HL-60 (cell line): ENCODE data around the gene HSBP1L1.

ENCODE experiments used
- DNase-seq, 2 experiments: peaks; one replicate each; pipeline ENCODE4 v3.0.0-alpha.2; 2010 to 2020; ENCODE audit warnings: low read depth in 1 of 2, low spot score in 1 of 2
- H3K27ac ChIP-seq: fragments of 250-450 bp; sonication (Bioruptor Pico); replicated peaks from 2 replicates; pipeline ENCODE4 v1.5.1; 2020; ENCODE audit warnings: mild to moderate bottlenecking, moderate library complexity
- H3K27me3 ChIP-seq: fragments of 250-450 bp; sonication (Bioruptor Pico); 2 replicates; pipeline ENCODE4 v1.5.1; 2021; ENCODE audit warnings: mild to moderate bottlenecking, moderate library complexity; ENCODE audit not compliant: insufficient read depth, poor library complexity, severe bottlenecking
- H3K4me3 ChIP-seq: replicated peaks from 2 replicates; pipeline ENCODE4 v1.5.1; 2011; ENCODE audit warnings: mild to moderate bottlenecking, control low read depth, low read length; ENCODE audit not compliant: insufficient read depth
- CTCF ChIP-seq: IDR thresholded peaks from one replicate; pipeline ENCODE4 v1.5.1; 2011; ENCODE audit warnings: low read length, control low read depth, inconsistent platforms; ENCODE audit not compliant: insufficient read depth
- GABPA ChIP-seq: IDR thresholded peaks from 2 replicates; pipeline ENCODE4 v1.6.1; 2012; ENCODE audit warnings: low read depth
- POLR2AphosphoS5 ChIP-seq: IDR thresholded peaks from 2 replicates; pipeline ENCODE4 v1.6.1; 2012; ENCODE audit warnings: low read depth
- SPI1 ChIP-seq: IDR thresholded peaks from 2 replicates; pipeline ENCODE4 v1.6.1; 2012; ENCODE audit warnings: low read depth, mild to moderate bottlenecking, borderline replicate concordance
- TF ChIP-seq, protein P1 (sequence below): IDR thresholded peaks from 2 replicates; pipeline ENCODE4 v1.6.1; 2012; ENCODE audit warnings: low read depth; ENCODE audit not compliant: insufficient replicate concordance

Gene HSBP1L1

DNA sequence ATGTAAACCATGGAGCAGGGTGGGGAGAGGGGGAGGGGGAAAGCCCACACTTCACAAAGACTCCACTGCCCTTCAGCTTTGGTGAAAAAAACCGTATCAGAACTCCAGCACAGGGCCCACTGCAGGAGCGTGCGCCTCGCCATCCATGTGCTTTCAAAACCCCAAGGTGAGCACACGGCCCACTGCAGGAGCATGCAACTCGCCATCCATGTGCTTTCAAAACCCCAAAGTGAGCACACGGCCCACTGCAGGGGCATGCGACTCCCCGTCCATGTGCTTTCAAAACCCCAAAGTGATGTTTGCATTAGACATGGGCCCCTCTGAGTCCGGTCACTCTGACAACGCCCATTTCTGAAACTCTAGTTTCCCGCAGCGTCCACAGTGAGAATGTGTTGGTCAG is 16.1 kb downstream of the HSBP1L1 start:
- Histone ChIP-seq H3K27me3 (no peaks in the 10 kb centered on the region), H3K27ac (no peak overlapping the region), H3K4me3 (no peak overlapping the region)
- DNase-seq, result no peak
- TF ChIP-seq GABPA (no peak), POLR2AphosphoS5 (no peak), SPI1 (no peak), CTCF (no peak)
- TF ChIP-seq, protein P1, sequence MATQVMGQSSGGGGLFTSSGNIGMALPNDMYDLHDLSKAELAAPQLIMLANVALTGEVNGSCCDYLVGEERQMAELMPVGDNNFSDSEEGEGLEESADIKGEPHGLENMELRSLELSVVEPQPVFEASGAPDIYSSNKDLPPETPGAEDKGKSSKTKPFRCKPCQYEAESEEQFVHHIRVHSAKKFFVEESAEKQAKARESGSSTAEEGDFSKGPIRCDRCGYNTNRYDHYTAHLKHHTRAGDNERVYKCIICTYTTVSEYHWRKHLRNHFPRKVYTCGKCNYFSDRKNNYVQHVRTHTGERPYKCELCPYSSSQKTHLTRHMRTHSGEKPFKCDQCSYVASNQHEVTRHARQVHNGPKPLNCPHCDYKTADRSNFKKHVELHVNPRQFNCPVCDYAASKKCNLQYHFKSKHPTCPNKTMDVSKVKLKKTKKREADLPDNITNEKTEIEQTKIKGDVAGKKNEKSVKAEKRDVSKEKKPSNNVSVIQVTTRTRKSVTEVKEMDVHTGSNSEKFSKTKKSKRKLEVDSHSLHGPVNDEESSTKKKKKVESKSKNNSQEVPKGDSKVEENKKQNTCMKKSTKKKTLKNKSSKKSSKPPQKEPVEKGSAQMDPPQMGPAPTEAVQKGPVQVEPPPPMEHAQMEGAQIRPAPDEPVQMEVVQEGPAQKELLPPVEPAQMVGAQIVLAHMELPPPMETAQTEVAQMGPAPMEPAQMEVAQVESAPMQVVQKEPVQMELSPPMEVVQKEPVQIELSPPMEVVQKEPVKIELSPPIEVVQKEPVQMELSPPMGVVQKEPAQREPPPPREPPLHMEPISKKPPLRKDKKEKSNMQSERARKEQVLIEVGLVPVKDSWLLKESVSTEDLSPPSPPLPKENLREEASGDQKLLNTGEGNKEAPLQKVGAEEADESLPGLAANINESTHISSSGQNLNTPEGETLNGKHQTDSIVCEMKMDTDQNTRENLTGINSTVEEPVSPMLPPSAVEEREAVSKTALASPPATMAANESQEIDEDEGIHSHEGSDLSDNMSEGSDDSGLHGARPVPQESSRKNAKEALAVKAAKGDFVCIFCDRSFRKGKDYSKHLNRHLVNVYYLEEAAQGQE, result no peak

- Histone ChIP-seq H3K4me3 (no peak overlapping the region), H3K27me3 (no peaks in the 10 kb centered on the region), H3K27ac (peak overlapping the region; percentile 66)
- DNase-seq, result peak; percentile 72 to 90
- TF ChIP-seq CTCF (no peak), SPI1 (peak; percentile 63; the same call in 1 of the 2 replicates), GABPA (no peak), POLR2AphosphoS5 (peak; percentile 36; the same call in 1 of the 2 replicates)
- TF ChIP-seq, protein P1, result no peak
Observed at GRCh38 chr18:79982736-79983135, 18.3 kb downstream of the HSBP1L1 start.

- Histone ChIP-seq H3K27ac (peak overlapping the region; percentile 66), H3K4me3 (no peak overlapping the region), H3K27me3 (no peaks in the 10 kb centered on the region)
- TF ChIP-seq POLR2AphosphoS5 (0 out of 2 replicates have a peak, but pooled peaks have one; percentile 2), CTCF (no peak), SPI1 (no peak)
- DNase-seq, result peak; percentile 53 to 63
Observed at GRCh38 chr18:79983253-79983652, 18.8 kb downstream of the HSBP1L1 start.

DNA sequence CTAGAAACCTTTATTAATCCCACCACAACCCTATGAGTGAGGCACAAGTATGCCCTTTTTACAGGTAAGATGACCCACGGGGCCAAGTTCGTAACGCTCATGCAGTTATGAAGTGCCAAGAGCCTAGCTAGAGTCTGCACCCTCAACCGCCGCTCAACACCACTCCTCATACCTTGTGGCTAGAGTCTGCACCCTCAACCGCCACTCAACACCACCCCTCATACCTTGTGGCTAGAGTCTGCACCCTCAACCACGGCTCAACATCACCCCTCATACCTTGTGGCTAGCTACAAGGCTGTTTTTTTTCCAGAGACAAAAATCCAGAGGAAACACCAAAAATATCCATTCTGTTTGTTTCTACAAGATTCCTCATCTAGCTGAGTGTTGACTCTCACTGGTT is 19.4 kb downstream of the HSBP1L1 start:
- no peak for TF ChIP-seq SPI1
- no peak for TF ChIP-seq GABPA
- TF ChIP-seq, protein P1, result no peak
- no peak for TF ChIP-seq POLR2AphosphoS5
- TF ChIP-seq CTCF, result no peak
- H3K4me3 ChIP-seq, result no peak overlapping the region
- no peak for DNase-seq
- H3K27me3 ChIP-seq, result no peaks in the 10 kb centered on the region
- H3K27ac ChIP-seq, result peak overlapping the region; percentile 66
